ENCODE results near the gene MAP2K1. TPM values are rescaled to one million over a fixed set of nuclear protein-coding genes. Genes with fewer than 3 reads are reported as not detected.

The MAP2K1 gene
- polyA plus RNA-seq, 1 donor (not counting 4 experiments of a cell fraction or from before 2014, with no cell fraction given), result 73.8 TPM

GRCh38 chr15:66405615-66406014 lies 18.9 kb downstream of the MAP2K1 start:
- H3K79me2 ChIP-seq (ENCODE audit: control insufficient read depth, insufficient read depth, low read length), result peaks cover 99% of the 10 kb centered on the region
- no peak overlapping the region for H3K4me2 ChIP-seq (ENCODE audit: control insufficient read depth, extremely low read depth, insufficient read depth, low read depth, low read length)
- no peak overlapping the region for H3K9ac ChIP-seq (ENCODE audit: control insufficient read depth, extremely low read depth, insufficient read depth, low read length)
- no peak for DNase-seq (ENCODE audit: low read depth, low spot score)
- dilution Hi-C loops (cut with MboI; ENCODE audit: extremely low pct_ligation_motif_present, low sequenced_read_pairs), result no loop called here
- TF ChIP-seq EZH2 (IDR thresholded peaks at IDR 0.05; ENCODE audit: low read length) (no peak), CTCF (optimal IDR thresholded peaks at IDR 0.05 in 1 of 3, IDR thresholded peaks at IDR 0.05 in 1 of 3, conservative IDR thresholded peaks at IDR 0.05 in 1 of 3; ENCODE audit: extremely low read depth in 1 of 3, insufficient read depth in 2 of 3, low read length in 3 of 3) (no peak)
- no peak for FAIRE-seq
- H3K27me3 ChIP-seq (ENCODE audit: control insufficient read depth, extremely low read depth, insufficient read depth, low read length), result no peaks in the 10 kb centered on the region
- H3K4me1 ChIP-seq (ENCODE audit: control insufficient read depth, extremely low read depth, insufficient read depth, low read length), result peaks cover 18% of the 10 kb centered on the region
- H4K20me1 ChIP-seq (ENCODE audit: control insufficient read depth, extremely low read depth, insufficient read depth, low read length), result peaks cover 5% of the 10 kb centered on the region
- no peak overlapping the region for H3K27ac ChIP-seq (ENCODE audit: control insufficient read depth, insufficient read depth, low read length)
- no peaks in the 10 kb centered on the region for H3K9me3 ChIP-seq (ENCODE audit: control insufficient read depth, low read depth, low read length)
- H3K4me3 ChIP-seq (ENCODE audit: control insufficient read depth in 2 of 3, extremely low read depth in 1 of 3, insufficient read depth in 2 of 3, low read depth in 1 of 3, low read length in 3 of 3), result no peak overlapping the region
- H2AFZ ChIP-seq (ENCODE audit: control insufficient read depth, low read length), result no peak overlapping the region
- H3K36me3 ChIP-seq (ENCODE audit: control insufficient read depth in 2 of 2, extremely low read depth in 1 of 2, insufficient read depth in 2 of 2, low read length in 2 of 2), result peaks cover 1 to 2% of the 10 kb centered on the region in 2 experiments
- H3K9me1 ChIP-seq (ENCODE audit: control insufficient read depth, extremely low read depth, insufficient read depth, low read length), result peaks cover 3% of the 10 kb centered on the region

GRCh38 chr15:66408254-66408653 lies 21.5 kb downstream of the MAP2K1 start:
- Histone ChIP-seq H3K4me3 (ENCODE audit: control insufficient read depth in 2 of 3, extremely low read depth in 1 of 3, insufficient read depth in 2 of 3, low read depth in 1 of 3, low read length in 3 of 3) (no peak overlapping the region), H2AFZ (ENCODE audit: control insufficient read depth, low read length) (no peak overlapping the region), H4K20me1 (ENCODE audit: control insufficient read depth, extremely low read depth, insufficient read depth, low read length) (no peaks in the 10 kb centered on the region), H3K79me2 (ENCODE audit: control insufficient read depth, insufficient read depth, low read length) (peaks cover 99% of the 10 kb centered on the region), H3K4me2 (ENCODE audit: control insufficient read depth, extremely low read depth, insufficient read depth, low read depth, low read length) (no peak overlapping the region), H3K9ac (ENCODE audit: control insufficient read depth, extremely low read depth, insufficient read depth, low read length) (no peak overlapping the region), H3K27ac (ENCODE audit: control insufficient read depth, insufficient read depth, low read length) (no peak overlapping the region), H3K36me3 (ENCODE audit: control insufficient read depth in 2 of 2, extremely low read depth in 1 of 2, insufficient read depth in 2 of 2, low read length in 2 of 2) (peaks cover 0 to 2% of the 10 kb centered on the region in 2 experiments), H3K9me1 (ENCODE audit: control insufficient read depth, extremely low read depth, insufficient read depth, low read length) (peaks cover 3% of the 10 kb centered on the region), H3K27me3 (ENCODE audit: control insufficient read depth, extremely low read depth, insufficient read depth, low read length) (no peaks in the 10 kb centered on the region), H3K9me3 (ENCODE audit: control insufficient read depth, low read depth, low read length) (no peaks in the 10 kb centered on the region), H3K4me1 (ENCODE audit: control insufficient read depth, extremely low read depth, insufficient read depth, low read length) (peaks cover 13% of the 10 kb centered on the region)
- DNase-seq (ENCODE audit: low read depth, low spot score) (no peak), FAIRE-seq (no peak)
- dilution Hi-C loops (cut with MboI; ENCODE audit: extremely low pct_ligation_motif_present, low sequenced_read_pairs), result no loop called here
- TF ChIP-seq CTCF (optimal IDR thresholded peaks at IDR 0.05 in 1 of 3, IDR thresholded peaks at IDR 0.05 in 1 of 3, conservative IDR thresholded peaks at IDR 0.05 in 1 of 3; ENCODE audit: extremely low read depth in 1 of 3, insufficient read depth in 2 of 3, low read length in 3 of 3) (no peak), EZH2 (IDR thresholded peaks at IDR 0.05; ENCODE audit: low read length) (no peak)
